ENCODE data around the gene YTHDC1.
"Not testable (repeated sequence)": the region's sequence is repeated elsewhere in the genome, so short reads cannot be mapped to it uniquely, and the experiment has no call there.

Gene YTHDC1

GRCh38 chr4:68283095-68283494 is 66.8 kb downstream of the YTHDC1 start:
- no peak overlapping the region for H3K4me3 ChIP-seq (ENCODE audit: severe bottlenecking)
- no peak for ATAC-seq (ENCODE audit: low read depth)
- H3K36me3 ChIP-seq (ENCODE audit: low read depth), result no peaks in the 10 kb centered on the region

DNA sequence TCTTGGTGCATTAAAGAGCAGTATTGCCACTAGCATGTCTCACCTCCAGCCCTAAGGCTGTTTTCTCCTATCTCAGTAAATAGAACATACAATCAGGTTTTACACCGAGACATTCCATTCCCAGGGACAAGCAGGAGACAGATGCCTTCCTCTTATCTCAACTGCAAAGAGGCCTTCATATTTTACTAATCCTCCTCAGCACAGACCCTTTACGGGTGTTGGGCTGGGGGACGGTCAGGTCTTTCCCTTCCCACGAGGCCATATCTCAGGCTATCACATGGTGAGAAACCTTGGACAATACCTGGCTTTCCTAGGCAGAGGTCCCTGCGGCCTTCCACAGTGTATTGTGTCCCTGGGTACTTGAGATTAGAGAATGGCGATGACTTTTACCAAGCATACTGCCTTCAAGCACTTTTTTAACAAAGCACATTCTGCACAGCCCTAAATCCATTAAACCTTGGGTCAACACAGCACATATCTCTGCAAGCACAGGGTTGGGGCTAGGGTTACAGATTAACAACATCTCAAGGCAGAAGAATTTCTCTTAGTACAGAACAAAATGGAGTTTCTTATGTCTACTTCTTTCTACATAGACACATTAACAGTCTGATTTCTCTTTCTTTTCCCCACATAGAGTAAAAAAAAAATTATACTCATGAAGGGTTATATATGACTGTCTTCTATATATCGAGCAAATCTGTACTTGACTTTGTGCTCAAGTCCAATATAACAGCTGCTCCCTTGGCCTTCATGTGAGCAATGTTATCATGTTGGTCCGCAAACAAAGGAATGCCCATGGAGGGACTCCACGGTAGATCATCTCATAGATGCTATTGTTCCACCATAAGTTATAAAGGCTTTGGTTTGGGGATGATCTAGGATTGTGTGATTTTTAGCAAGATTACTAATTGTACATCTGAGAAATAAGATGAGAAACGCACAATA is 67.8 kb downstream of the YTHDC1 start:
- not testable (repeated sequence) for H3K27ac ChIP-seq (ENCODE audit: poor library complexity, severe bottlenecking); H3K9me3 ChIP-seq (ENCODE audit: severe bottlenecking); DNase-seq (ENCODE audit: low spot score); H3K36me3 ChIP-seq (ENCODE audit: low read depth); H3K27me3 ChIP-seq (ENCODE audit: insufficient read depth, poor library complexity, severe bottlenecking); ATAC-seq (ENCODE audit: low read depth); H3K4me3 ChIP-seq (ENCODE audit: severe bottlenecking)
- H3K4me1 ChIP-seq (ENCODE audit: insufficient read depth, poor library complexity, severe bottlenecking), result peaks cover 31% of the 10 kb centered on the region

More at GRCh38 chr4:68283095-68283494, 66.8 kb downstream of the YTHDC1 start:
- Histone ChIP-seq H3K27me3 (ENCODE audit: insufficient read depth, poor library complexity, severe bottlenecking) (no peaks in the 10 kb centered on the region), H3K27ac (ENCODE audit: poor library complexity, severe bottlenecking) (peak overlapping the region; percentile 67), H3K4me1 (ENCODE audit: insufficient read depth, poor library complexity, severe bottlenecking) (peaks cover 26% of the 10 kb centered on the region), H3K9me3 (ENCODE audit: severe bottlenecking) (no peaks in the 10 kb centered on the region)
- DNase-seq (ENCODE audit: low spot score), result no peak
- TF ChIP-seq, protein P1, sequence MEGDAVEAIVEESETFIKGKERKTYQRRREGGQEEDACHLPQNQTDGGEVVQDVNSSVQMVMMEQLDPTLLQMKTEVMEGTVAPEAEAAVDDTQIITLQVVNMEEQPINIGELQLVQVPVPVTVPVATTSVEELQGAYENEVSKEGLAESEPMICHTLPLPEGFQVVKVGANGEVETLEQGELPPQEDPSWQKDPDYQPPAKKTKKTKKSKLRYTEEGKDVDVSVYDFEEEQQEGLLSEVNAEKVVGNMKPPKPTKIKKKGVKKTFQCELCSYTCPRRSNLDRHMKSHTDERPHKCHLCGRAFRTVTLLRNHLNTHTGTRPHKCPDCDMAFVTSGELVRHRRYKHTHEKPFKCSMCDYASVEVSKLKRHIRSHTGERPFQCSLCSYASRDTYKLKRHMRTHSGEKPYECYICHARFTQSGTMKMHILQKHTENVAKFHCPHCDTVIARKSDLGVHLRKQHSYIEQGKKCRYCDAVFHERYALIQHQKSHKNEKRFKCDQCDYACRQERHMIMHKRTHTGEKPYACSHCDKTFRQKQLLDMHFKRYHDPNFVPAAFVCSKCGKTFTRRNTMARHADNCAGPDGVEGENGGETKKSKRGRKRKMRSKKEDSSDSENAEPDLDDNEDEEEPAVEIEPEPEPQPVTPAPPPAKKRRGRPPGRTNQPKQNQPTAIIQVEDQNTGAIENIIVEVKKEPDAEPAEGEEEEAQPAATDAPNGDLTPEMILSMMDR (IDR thresholded peaks at IDR 0.05; ENCODE audit: poor library complexity, severe bottlenecking), result no peak

GRCh38 chr4:68278029-68278428 is 71.9 kb downstream of the YTHDC1 start:
- H3K27me3 ChIP-seq (ENCODE audit: insufficient read depth, poor library complexity, severe bottlenecking), result no peaks in the 10 kb centered on the region
- H3K27ac ChIP-seq (ENCODE audit: poor library complexity, severe bottlenecking), result peak overlapping the region; percentile 48
- DNase-seq (ENCODE audit: low spot score) (no peak), ATAC-seq (ENCODE audit: low read depth) (peak; percentile 51; the same call in 1 of the 3 replicates)
- H3K9me3 ChIP-seq (ENCODE audit: severe bottlenecking), result no peaks in the 10 kb centered on the region
- TF ChIP-seq, protein P1 (IDR thresholded peaks at IDR 0.05; ENCODE audit: poor library complexity, severe bottlenecking), result no peak
- H3K4me1 ChIP-seq (ENCODE audit: insufficient read depth, poor library complexity, severe bottlenecking), result peaks cover 14% of the 10 kb centered on the region
- H3K36me3 ChIP-seq (ENCODE audit: low read depth), result no peaks in the 10 kb centered on the region
- no peak overlapping the region for H3K4me3 ChIP-seq (ENCODE audit: severe bottlenecking)

DNA sequence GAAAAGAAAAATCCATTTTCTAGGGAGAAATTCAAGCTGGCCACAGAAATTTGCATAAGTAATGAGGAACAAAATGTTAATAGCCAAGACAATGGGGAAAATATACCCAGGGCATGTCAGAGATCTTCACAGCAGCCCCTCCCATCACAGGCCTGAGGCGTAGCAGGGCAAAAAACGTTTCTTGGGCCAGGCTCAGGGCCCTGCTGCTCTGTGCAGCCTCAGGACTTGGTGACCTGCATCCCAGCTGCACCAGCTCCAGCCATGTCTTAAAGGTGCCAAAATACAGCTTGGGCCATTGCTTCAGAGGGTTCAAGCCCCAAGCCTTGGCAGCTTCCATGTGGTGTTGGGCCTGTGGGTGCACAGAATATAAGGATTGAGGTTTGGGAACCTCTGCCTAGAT is 72.3 kb downstream of the YTHDC1 start:
- Histone ChIP-seq H3K27me3 (ENCODE audit: insufficient read depth, poor library complexity, severe bottlenecking) (no peaks in the 10 kb centered on the region), H3K4me3 (ENCODE audit: severe bottlenecking) (no peak overlapping the region), H3K9me3 (ENCODE audit: severe bottlenecking) (no peaks in the 10 kb centered on the region), H3K27ac (ENCODE audit: poor library complexity, severe bottlenecking) (peak overlapping the region; percentile 48), H3K36me3 (ENCODE audit: low read depth) (no peaks in the 10 kb centered on the region), H3K4me1 (ENCODE audit: insufficient read depth, poor library complexity, severe bottlenecking) (peaks cover 19% of the 10 kb centered on the region)
- TF ChIP-seq, protein P1 (IDR thresholded peaks at IDR 0.05; ENCODE audit: poor library complexity, severe bottlenecking), result no peak
- DNase-seq (ENCODE audit: low spot score), result no peak
- ATAC-seq (ENCODE audit: low read depth), result no peak

GRCh38 chr4:68272860-68273259 is 77.0 kb downstream of the YTHDC1 start:
- DNase-seq (ENCODE audit: low spot score) (no peak), ATAC-seq (ENCODE audit: low read depth) (peak; percentile 75)
- no peaks in the 10 kb centered on the region for H3K36me3 ChIP-seq (ENCODE audit: low read depth)
- H3K9me3 ChIP-seq (ENCODE audit: severe bottlenecking), result no peaks in the 10 kb centered on the region
- peak overlapping the region; percentile 24 for H3K27ac ChIP-seq (ENCODE audit: poor library complexity, severe bottlenecking)
- TF ChIP-seq, protein P1 (IDR thresholded peaks at IDR 0.05; ENCODE audit: poor library complexity, severe bottlenecking), result no peak
- H3K4me3 ChIP-seq (ENCODE audit: severe bottlenecking), result no peak overlapping the region
- no peaks in the 10 kb centered on the region for H3K27me3 ChIP-seq (ENCODE audit: insufficient read depth, poor library complexity, severe bottlenecking)
- peaks cover 18% of the 10 kb centered on the region for H3K4me1 ChIP-seq (ENCODE audit: insufficient read depth, poor library complexity, severe bottlenecking)

Measured in RWPE2 (cell line).